Stimulated activated CD8-positive, alpha-beta memory T cell treated with anti-CD3 and anti-CD28 coated beads, Interleukin-2, amount 100 ng/mL, for 48 hours (primary cell): Measurements from ENCODE around the gene SMPDL3B.

Experiments
- DNase-seq, 2 donors: peaks; one replicate each; pipeline ENCODE4 v3.0.0-alpha.2; 2020; ENCODE audit warnings: low read depth in 2 of 2

The SMPDL3B gene, protein sequence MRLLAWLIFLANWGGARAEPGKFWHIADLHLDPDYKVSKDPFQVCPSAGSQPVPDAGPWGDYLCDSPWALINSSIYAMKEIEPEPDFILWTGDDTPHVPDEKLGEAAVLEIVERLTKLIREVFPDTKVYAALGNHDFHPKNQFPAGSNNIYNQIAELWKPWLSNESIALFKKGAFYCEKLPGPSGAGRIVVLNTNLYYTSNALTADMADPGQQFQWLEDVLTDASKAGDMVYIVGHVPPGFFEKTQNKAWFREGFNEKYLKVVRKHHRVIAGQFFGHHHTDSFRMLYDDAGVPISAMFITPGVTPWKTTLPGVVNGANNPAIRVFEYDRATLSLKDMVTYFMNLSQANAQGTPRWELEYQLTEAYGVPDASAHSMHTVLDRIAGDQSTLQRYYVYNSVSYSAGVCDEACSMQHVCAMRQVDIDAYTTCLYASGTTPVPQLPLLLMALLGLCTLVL

DNA sequence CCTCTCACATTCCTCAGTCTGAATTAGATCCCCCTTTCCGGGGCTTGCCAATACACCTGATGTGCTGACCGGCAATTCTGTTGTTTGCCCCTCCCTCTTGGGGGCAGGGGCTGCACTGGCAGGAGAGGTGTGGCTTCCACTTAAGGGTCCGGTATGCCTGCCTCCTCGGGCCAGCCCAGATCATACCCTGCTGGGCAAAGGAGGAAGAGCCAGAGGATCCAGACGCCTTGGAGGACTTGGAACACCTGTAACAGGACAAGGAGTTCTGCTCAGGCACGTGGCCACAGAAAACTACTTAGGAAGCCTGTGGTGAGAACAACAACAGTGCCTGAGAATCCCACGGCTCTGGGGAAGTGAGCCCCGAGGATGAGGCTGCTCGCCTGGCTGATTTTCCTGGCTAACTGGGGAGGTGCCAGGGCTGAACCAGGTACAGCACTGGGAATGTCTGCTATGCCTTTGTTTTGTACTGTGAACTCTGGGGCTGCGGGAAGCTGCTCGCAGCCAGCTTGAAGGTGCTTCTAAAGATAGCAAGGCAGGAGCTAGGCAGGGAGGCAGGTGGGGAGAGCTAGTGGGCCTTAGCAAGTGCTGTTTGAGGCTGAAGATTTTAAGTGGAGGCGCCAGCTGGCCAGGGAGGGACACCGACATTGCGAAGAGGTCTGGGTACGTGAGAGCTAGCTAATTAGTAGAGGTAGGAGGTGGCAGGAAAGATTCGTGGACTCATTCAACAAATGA lies at the start of gene SMPDL3B:
Gene SMPDL3B, plus strand, starts transcription at position 183 of the 732 bp plus-strand sequence. Its CDS starts 184 bp downstream, at position 367.
- no peak for DNase-seq

DNA sequence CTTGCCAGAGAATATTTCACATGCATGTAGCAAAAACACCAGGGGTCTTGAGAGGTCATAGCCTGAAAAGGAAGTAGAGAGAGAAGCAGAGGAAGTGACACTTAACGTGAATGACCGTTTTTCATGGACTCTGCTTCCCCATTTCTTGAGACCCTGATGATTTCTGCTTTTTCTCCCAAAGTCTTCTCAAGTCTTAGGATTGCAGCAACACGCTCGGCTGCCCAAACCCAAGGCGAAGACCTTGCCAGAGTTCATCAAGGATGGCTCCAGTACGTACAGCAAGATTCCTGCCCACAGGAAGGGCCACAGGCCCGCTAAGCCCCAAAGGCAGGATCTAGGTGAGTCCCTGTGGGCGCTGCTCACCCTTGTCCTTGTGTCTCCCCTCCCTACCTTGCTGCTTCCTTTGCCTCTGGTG lies 49.7 kb upstream of the SMPDL3B start:
- no peak for DNase-seq

DNA sequence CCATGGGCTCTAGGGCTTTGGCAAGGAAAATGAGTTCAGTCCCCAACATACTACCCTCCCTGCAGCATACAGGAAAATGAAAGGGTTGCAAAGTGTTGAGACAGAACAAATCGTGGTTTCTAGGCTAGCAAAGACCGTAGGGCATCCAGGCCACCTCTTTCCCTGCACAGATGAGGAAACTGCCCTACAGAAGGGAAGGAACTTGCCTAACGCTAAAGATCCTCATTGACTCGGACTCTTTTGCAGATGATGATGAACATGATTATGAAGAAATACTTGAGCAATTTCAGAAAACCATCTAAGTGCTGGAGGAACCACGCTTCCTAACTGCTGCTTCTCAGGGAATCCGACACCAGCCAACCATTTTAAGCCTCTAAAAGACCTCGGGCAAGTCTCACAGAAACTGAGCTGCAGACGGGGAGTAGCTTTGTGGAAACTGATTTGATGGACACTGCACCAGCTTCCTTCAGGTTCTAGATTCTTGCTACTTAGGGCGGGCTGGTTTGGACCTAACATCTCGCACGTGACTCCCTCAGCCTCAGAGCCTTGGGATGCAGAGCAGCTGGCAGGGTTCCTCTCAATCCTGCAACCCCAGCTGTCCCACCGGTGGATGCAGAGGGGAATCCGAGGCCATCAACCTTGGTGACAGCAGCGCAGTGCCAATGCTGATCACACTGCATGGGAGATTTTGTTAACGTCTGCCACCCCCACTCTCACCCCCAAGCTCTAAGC lies 49.0 kb upstream of the SMPDL3B start:
- no peak for DNase-seq

DNA sequence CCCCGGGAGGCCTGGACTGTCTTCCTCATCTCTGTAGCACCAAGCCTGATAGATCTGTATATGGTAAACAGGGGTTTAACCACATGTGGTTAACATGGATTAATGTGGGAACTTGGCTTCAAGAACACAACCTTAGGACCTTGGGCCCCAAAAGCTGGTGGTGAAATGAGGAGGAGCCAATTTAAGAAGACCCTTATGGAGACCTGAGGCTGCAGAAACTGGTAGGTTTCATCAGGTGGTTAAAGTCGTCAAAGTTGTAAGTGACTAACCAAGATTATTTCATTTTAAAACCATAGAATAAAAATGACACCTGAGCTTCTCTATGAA lies 48.5 kb upstream of the SMPDL3B start:
- no peak for DNase-seq

DNA sequence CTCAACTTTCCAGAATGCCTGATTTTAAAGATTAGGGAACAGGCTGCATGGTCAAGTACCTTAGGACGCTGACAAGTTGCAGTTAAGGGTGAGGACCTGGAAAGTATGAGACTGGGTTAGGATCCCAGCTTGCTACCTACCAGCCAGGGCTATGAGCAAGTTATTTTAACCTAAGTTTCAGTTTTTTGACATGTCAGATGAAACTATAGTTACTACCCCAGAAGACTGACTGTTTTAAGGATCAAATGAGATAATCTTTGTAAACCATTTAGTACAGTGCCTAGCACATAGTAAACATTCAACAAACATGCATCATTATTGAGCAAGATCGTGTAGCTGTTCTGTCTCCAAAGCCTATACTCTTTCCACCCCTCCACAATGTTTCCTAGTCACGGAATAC lies 48.1 kb upstream of the SMPDL3B start:
- no peak for DNase-seq

DNA sequence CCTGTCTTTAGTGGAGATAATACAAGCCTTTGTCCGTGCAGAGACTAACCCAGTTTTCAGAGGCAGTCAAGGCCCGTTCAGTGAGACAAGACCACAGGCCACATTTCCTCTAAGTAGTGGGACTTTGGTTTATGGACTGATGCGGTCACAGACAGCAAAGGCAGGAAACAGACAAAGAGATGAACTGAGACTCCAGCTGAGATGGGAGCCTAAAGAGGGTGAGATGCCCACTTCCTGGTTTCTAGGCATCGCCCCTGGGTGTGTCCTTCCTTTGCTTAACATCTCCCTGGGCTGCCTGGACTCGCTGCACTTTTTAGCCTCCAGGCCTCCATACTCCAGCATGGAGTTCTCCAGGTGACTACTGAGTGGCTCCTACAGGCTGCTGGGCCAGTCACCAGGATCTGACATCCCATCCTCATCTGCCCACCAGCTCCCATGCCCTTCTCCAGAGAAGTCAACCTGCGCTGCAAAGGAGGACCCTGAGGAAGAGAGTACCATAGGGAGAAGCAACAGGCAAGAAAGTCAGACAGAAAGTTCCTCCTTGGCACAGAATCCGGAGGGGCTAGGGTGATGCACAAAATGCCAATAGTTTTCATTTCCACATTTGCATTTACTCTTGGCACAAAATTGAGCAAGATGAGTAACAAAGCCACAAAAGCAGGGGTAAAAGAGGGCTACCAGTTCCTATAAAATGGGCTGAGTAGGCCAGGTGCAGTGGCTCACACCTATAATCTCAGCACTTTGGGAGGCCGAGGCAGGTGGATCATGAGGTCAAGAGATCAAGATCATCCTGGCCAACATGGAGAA lies 47.4 kb upstream of the SMPDL3B start:
- DNase-seq, result no peak

DNA sequence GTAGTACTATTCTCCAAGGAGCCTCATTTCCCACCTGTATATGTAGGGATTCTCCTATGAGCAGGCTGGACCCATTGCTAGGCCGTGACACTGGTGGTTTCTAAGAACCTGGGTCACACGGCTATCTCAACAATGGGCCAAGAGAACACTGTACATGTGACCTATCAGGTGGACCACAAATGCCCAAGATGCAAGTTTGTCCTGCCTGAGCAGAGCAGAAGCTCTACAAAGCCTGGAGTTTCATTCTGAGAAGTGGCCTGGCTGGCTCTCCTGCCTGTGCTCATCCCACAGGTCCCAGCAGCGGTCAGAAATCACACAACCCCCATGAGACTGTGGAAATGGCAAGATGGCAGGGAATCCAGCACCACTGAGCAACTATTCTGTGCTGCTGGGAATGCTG lies 45.3 kb upstream of the SMPDL3B start:
- DNase-seq, result no peak

DNA sequence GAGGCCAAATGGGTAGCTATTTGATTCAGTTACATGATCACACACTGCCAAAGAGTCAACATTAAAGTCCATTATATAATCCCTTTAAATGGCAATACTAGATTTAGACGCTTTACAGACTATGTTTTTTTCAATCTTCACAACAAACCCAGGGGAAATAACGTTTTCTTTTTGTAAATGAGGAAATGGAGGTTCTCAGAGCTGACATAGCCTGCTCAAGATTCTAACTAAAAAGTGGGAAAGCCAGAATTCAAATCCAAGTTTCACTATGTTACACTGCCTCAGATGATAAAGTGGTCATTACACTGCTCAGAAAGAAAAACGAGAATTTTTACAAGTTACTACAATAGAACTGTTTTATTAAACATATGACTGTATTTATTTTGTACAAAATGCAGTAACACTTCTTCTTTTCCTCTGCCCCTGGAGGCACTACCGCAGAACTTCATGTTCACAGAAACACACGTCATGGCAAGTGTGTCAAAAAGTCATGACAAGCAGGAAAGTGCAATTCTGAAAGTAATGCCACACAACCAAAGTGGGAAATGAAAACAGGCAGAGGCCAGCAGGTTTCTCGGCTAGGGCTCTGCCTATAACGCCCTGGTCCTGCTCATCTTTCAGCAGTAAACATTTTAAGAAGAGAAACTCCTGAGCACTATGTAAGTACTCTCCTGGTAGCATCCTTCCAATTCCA lies 43.5 kb upstream of the SMPDL3B start:
- DNase-seq, result no peak

DNA sequence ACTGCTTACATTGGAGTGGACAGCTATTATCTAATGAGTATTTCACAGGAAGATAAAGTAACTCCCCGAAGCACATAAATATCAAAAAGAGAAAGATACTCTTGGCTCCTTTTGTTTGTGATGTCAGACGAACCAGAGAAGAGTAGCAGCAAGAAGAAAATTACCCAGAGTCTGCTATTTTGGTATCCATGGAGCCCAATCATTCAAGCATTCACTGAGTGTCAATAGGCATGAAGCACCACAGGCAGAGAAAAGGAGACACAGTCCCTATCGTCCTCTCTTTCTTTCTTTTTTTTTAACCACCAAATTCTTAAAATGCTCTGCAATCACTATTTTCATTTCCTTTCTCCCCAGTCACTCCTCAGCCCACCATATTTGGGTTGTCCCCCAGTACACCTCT lies 40.3 kb upstream of the SMPDL3B start:
- no peak for DNase-seq

DNA sequence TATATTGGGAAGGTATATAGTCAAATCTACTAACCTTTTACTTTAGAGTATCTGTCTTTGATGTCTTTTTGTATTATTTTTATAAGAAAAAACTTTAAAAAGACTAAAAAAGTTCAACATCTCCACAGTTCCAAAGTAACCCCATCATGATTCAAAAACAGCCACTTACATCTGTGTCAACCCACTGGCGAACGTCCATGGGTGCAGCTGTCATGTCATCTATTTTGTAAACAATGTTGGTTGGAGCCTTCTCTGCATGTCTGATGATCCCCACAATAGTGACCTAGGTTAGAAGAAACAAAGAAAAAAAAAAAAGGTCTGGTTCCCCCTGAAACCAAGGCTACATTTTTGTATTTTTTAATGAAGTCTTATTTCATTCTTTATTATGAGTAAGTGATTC lies 28.0 kb upstream of the SMPDL3B start:
- no peak for DNase-seq

DNA sequence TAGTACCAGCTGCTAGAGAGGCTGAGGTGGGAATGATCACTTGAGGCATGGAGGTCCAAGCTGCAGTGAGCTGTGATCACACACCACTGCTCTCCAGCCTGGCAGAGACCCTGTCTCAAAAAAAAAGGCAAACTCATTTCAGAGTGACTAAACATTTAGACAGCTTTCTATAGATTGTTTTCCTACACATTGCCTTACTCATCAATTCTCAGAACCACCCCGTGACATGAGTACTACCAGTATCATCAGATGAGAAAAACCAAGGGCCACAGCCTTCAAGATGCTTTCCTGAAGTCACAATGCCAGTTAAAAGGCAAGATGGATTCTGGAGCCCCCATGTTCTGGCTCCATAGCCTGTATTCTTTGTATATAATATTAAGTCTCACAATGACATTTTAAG lies 22.4 kb upstream of the SMPDL3B start:
- DNase-seq, result no peak

DNA sequence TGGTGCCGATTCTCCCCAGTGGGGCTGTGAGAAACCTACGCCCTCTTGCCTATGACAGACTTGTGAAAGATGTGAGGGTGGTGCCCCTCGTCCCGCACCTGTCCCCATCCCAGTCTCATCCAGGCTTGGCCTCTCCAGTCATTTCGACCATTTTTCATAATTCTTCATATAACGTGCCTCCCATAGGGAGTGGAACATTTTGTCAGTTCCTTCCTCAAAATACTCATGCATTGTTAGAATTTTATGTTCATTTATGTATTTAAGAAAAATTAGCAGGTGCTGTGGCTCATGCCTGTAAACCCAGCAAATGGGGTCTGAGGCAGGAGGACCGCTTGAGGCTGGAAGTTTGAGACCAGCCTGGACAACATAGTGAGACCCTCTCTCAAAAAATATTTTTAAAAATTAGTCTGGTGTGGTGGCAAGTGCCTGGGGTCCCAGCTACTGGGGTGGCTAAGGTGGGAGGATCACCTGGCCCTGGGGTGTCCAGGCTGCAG lies 19.7 kb upstream of the SMPDL3B start:
- DNase-seq, result no peak

DNA sequence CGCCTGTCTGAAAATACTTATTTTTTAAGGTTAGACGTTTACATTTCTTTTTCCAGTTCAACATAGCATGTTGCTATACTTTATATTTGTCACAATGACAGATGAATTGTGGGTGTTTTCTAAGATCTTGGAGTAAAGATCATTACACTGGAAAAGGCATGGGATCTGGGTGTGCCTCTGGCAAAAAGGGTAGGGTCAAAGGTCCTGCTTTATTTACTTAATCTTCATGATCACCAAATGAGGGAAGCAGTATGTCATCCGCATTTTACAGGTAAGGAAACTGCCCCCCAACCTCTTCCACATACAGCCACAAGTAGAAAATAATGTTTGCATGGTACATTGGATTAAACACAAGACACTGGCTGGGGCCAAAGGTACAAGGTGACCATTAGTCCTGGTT lies 12.5 kb upstream of the SMPDL3B start:
- DNase-seq, result no peak

DNA sequence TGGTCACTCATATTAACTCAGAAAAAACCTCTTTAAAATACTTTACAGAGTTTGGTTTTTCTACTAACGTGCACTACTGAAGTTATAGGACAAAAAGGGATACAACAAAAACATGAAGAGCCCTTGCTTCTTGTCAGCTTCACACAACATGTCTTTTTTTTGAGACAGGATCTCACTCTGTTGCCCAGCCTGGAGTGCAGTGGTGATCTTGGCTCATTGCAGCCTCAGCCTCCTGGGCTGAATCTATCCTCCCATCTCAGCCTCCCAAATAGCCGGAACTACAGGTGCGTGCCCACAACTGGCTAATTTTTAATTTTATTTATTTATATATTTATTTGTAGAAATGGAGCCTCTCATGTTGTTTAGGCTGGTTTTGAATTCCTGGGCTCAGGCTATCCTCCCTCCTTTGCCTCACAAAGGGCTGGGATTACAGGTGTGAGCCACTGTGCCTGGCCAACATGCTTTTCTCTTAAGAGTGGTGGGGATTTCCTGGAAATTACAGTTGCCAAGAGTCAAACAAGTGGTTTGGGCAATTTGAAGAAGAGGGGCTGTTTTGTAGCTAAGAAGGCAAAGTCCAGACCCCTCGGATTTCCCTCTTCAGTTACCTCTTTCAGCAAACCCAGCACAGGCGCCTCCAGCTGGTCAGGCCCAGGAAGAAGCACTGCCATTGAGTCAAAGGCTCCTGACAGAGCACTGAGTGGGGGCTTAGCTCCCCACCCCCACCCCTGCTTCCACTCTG lies 6.4 kb upstream of the SMPDL3B start:
- DNase-seq, result no peak

DNA sequence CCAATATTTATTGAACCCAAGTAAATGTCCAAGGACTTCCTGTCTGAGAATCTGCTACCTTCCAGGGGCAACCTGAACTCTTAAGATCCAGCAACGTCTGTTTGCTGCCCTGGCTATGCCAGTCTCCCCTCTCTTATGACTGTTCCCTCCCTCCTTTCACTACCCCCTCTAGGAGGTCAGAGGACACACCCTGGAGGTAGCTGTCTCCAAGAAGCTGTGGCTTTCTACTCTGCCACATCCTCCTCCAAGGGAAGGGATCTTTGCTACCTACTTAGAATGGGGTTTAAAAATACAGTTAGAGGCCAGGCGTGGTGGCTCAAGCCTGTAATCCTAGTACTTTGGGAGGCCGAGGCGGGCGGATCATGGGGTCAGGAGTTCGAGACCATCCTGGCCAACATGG lies 3.6 kb upstream of the SMPDL3B start:
- no peak for DNase-seq

DNA sequence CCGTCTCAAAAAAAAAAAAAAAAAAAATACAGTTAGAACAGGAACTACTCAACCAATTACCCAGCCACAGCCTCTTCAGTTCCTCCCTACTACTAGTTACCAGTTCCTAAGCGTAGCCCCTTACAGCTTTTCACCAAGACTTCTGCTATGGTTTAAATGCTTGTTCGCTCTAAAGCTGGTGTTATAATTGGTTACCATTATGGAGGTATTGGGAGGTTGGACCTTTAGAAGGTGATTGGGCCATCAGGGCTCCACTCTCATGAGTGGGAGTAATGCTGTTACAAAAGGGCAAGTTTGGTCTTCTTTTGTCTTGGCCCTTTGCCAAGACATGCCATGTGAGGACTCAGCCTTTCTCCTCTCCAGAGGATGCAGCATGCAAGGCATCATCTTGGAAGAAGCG lies 3.0 kb upstream of the SMPDL3B start:
- no peak for DNase-seq

DNA sequence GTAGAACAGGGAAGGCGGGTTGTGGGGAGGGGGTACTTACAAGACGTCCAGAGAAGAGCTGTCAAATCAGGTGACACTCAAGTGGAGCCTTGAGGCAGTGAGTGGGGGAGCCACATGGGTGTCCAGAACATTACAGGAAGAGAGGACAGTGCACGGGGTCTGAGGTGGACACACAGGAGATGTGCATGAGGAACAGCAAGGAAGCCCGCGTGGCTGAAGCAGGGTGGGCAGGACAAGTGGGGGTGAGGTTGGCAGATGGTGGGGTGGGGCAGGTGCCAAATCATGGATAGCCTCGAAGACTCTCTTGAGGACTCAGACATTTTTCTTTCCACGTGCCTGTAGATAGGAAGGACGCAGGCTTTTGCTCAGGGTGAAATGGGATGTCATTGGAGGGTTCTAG lies 921 bp downstream of the SMPDL3B start:
- no peak for DNase-seq

DNA sequence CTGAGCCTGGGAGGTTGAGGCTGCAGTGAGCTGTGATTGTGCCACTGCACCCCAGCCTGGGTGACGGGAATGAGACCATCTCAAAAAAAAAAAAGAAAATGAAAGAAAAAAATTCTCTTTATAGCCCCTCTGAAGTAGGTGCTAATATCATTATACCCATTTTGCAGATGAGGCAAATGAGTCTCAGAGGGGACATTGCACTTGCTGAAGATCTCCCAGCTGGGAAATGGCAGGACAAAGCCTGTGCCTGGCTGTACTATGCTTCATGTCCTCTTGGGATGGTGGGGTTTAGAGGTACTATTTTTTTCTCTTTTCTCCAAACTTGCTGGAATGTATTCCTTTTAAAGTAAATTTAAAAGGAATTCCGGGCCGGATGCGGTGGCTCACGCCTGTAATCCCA lies 1.6 kb downstream of the SMPDL3B start:
- DNase-seq, result no peak

DNA sequence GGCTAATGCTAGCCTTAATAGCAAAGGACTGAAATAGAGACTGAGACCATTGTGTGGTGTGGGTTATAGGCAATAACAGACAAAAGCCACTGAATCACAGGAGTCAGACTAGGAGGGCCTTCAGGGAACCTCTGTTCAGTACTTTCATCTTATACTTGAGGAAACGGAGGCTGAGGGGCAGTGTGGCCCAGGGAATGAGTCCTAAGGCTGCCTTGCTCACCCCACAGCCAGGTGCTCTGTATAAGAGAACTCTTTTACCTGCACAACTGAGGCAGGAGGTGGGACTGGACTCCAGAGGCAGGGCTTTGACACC lies 2.7 kb downstream of the SMPDL3B start:
- no peak for DNase-seq

DNA sequence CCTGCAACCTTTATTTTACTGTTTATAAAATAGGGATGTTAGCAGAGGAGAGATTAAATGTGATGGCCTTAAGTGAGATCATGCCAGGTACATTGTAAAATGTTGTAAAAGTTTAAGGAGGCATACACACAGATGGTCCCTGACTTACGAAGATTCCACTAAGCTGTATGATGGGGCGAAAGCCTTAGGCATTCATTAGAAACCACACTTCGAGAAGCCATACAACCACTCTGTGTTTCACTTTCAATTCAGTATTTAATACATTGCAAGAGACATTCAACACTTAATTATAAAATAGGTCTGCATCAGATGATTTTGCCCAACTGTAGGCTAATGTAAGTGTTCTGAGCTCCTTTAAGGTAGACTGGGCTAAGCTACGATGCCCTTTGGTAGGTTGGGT lies 3.7 kb downstream of the SMPDL3B start:
- no peak for DNase-seq

DNA sequence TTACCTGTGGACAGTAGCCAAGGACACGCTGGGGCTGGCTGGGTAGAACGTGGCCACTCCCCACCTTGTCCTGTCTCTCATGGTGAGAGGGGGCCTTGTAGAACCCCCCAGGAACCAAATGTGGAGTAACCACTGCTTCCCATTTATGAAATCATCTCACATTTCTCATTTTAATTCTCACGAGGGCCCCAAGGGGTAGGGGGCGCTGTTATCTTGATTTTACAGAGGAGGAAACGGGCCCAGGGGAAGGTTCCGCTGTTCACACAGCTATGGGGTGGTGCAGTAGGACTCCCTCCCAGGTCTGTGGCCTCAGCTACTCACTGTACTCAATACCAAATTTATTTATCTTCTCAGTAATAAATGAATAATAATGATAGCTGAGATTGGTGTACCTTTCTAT lies 5.5 kb downstream of the SMPDL3B start:
- peak; percentile 31 to 62 for DNase-seq
